HFFc6 (cell line): Measurements from ENCODE around the gene MARCO. TPM values are rescaled to one million over a fixed set of nuclear protein-coding genes. Genes with fewer than 3 reads are reported as not detected.

Source experiments
- DNase-seq: peaks from one replicate; pipeline ENCODE4 v3.0.0-alpha.2; 2018
- H3K27ac Mint-ChIP-seq: 2 replicates; pipeline ENCODE4 v1.8.0; 2020; ENCODE audit warnings: mild to moderate bottlenecking, mixed read lengths
- H3K27me3 Mint-ChIP-seq: 2 replicates; pipeline ENCODE4 v1.8.0; 2021; ENCODE audit warnings: mild to moderate bottlenecking, moderate library complexity, mixed read lengths; ENCODE audit not compliant: insufficient read depth
- H3K36me3 Mint-ChIP-seq: 2 replicates; pipeline ENCODE4 v1.8.0; 2021; ENCODE audit warnings: low read depth, mixed read lengths
- H3K4me1 Mint-ChIP-seq: 2 replicates; pipeline ENCODE4 v1.8.0; 2020; ENCODE audit warnings: low read depth, mixed read lengths
- H3K4me3 Mint-ChIP-seq: 2 replicates; pipeline ENCODE4 v1.8.0; 2020; ENCODE audit warnings: mild to moderate bottlenecking, moderate library complexity, mixed read lengths
- H3K9me3 Mint-ChIP-seq: 2 replicates; pipeline ENCODE4 v1.8.0; 2020; ENCODE audit warnings: mild to moderate bottlenecking, mixed read lengths
- total RNA-seq, 6 experiments: library from RNA; stranded (reverse); fragmentation: NEBNext Ultra II Directional; extraction: Animal tissue kit (Norgen Biotek cat#: 25700); gene quantifications; 2 replicates in 1 of 6; 3 replicates in 5 of 6; pipeline ENCODE4 v1.2.3, GENCODE V29; 2021
- TF ChIP-seq, protein P1 (sequence below): fragments of 200-600 bp; sonication (generic); IDR thresholded peaks from 2 replicates; pipeline ENCODE4 v1.5.0; 2021; ENCODE audit warnings: antibody characterized with exemption, mild to moderate bottlenecking

Gene MARCO
- total RNA-seq, 6 experiments from 2014 or later: not detected

DNA sequence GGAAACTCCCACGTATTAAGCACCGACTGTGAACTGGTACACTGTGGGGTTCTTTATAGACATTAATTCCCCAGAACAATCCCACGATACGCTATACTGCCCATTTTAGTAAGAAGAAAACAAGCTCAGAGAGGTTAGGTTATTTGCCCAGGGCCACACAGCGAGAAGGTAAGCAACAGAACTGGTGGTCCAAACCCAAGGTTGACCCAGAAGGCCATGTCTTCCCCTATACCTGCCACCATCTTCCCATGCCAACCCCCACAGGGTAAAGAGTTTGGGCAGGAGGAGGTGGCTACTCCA is 69.9 kb downstream of the MARCO start:
- no peaks in the 10 kb centered on the region for H3K4me1 Mint-ChIP-seq
- no peaks in the 10 kb centered on the region; the same call in 1 of the 2 replicates for H3K9me3 Mint-ChIP-seq
- H3K27ac Mint-ChIP-seq: no peak overlapping the region
- no peaks in the 10 kb centered on the region for H3K36me3 Mint-ChIP-seq
- DNase-seq: no peak
- H3K27me3 Mint-ChIP-seq: peaks cover 12% of the 10 kb centered on the region
- TF ChIP-seq, protein P1, sequence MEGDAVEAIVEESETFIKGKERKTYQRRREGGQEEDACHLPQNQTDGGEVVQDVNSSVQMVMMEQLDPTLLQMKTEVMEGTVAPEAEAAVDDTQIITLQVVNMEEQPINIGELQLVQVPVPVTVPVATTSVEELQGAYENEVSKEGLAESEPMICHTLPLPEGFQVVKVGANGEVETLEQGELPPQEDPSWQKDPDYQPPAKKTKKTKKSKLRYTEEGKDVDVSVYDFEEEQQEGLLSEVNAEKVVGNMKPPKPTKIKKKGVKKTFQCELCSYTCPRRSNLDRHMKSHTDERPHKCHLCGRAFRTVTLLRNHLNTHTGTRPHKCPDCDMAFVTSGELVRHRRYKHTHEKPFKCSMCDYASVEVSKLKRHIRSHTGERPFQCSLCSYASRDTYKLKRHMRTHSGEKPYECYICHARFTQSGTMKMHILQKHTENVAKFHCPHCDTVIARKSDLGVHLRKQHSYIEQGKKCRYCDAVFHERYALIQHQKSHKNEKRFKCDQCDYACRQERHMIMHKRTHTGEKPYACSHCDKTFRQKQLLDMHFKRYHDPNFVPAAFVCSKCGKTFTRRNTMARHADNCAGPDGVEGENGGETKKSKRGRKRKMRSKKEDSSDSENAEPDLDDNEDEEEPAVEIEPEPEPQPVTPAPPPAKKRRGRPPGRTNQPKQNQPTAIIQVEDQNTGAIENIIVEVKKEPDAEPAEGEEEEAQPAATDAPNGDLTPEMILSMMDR: no peak
- no peak overlapping the region for H3K4me3 Mint-ChIP-seq

GRCh38 chr2:119012345-119013301 is 70.6 kb downstream of the MARCO start:
- Mint-ChIP-seq H3K4me1 (no peaks in the 10 kb centered on the region), H3K4me3 (no peak overlapping the region), H3K27me3 (peaks cover 11% of the 10 kb centered on the region), H3K36me3 (no peaks in the 10 kb centered on the region), H3K27ac (no peak overlapping the region), H3K9me3 (no peaks in the 10 kb centered on the region; the same call in 1 of the 2 replicates)
- DNase-seq: no peak
- TF ChIP-seq, protein P1: no peak

DNA sequence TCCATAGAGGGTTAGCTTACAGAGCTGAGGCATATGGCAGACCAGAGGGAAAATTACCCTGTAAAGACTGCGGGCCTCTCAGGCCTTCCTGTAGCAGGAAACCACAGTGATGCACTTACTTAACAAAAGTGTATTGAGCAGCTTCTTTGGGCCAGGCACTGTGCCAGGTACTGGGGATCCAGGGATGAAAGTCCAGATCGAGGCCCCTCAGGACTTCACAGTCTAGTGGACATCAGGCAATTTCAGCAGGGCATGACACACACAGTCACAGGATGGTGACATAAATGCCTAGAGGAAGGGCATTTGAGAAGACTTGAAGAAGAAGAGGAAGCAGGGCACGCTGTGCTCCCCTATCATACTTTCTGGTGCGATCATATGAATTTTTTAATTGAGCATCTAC is 71.7 kb downstream of the MARCO start:
- Mint-ChIP-seq H3K9me3 (no peaks in the 10 kb centered on the region), H3K4me3 (no peak overlapping the region), H3K4me1 (no peaks in the 10 kb centered on the region), H3K27ac (no peak overlapping the region), H3K36me3 (no peaks in the 10 kb centered on the region), H3K27me3 (peaks cover 11% of the 10 kb centered on the region)
- DNase-seq: no peak
- TF ChIP-seq, protein P1: no peak

GRCh38 chr2:119015845-119016244 is 73.9 kb downstream of the MARCO start:
- Mint-ChIP-seq H3K36me3 (no peaks in the 10 kb centered on the region), H3K27ac (no peak overlapping the region), H3K4me3 (no peak overlapping the region), H3K4me1 (no peaks in the 10 kb centered on the region), H3K9me3 (no peaks in the 10 kb centered on the region), H3K27me3 (peaks cover 9% of the 10 kb centered on the region; the same call in 1 of the 2 replicates)
- TF ChIP-seq, protein P1: no peak
- DNase-seq: no peak

GRCh38 chr2:119019521-119019920 is 77.5 kb downstream of the MARCO start:
- Mint-ChIP-seq H3K4me1 (no peaks in the 10 kb centered on the region), H3K36me3 (no peaks in the 10 kb centered on the region), H3K9me3 (no peaks in the 10 kb centered on the region), H3K4me3 (no peak overlapping the region), H3K27ac (no peak overlapping the region), H3K27me3 (peaks cover 6% of the 10 kb centered on the region; the same call in 1 of the 2 replicates)
- TF ChIP-seq, protein P1: no peak
- no peak for DNase-seq
